AG09319 (cell line): ENCODE measurements around the gene WFIKKN2.

ENCODE experiments used
- DNase-seq: peaks from one replicate; pipeline ENCODE4 v3.0.0-alpha.2; 2010; ENCODE audit warnings: low read depth; ENCODE audit errors: extremely low read depth
- CTCF ChIP-seq: IDR thresholded peaks from 2 replicates; pipeline ENCODE4 v1.5.1; 2011; ENCODE audit warnings: low read depth, mild to moderate bottlenecking, inconsistent platforms, low read length, moderate library complexity

Gene WFIKKN2

GRCh38 chr17:50830994-50831393 lies 4.4 kb upstream of the WFIKKN2 start:
- DNase-seq: no peak
- TF ChIP-seq CTCF: no peak

- TF ChIP-seq CTCF: no peak
- no peak for DNase-seq
Observed at GRCh38 chr17:50831471-50831928, 3.9 kb upstream of the WFIKKN2 start.

GRCh38 chr17:50832267-50832863 lies 3.0 kb upstream of the WFIKKN2 start:
- no peak for TF ChIP-seq CTCF
- no peak for DNase-seq

- no peak for DNase-seq
- no peak for TF ChIP-seq CTCF
Observed at GRCh38 chr17:50832864-50833381, 2.5 kb upstream of the WFIKKN2 start.

- DNase-seq: no peak
- TF ChIP-seq CTCF: no peak
Observed at GRCh38 chr17:50833510-50834428, 1.6 kb upstream of the WFIKKN2 start.

- DNase-seq: no peak
- TF ChIP-seq CTCF: no peak
Observed at GRCh38 chr17:50834429-50835300, 721 bp upstream of the WFIKKN2 start.
